Astrocyte (in vitro differentiated cells and primary cell): ENCODE results near the gene ANKRD39. TPM values are rescaled to one million over a fixed set of nuclear protein-coding genes. Genes with fewer than 3 reads are reported as not detected.

ENCODE experiments used
- DNase-seq: peaks from one replicate; pipeline ENCODE4 v3.0.0-alpha.2; 2010; ENCODE audit warnings: low read depth
- FAIRE-seq: peaks from 2 replicates; lab custom pipeline; 2011; peaks lifted over from hg19 to GRCh38; lab: Jason Lieb, UNC
- H2AFZ ChIP-seq: 2 replicates; pipeline ENCODE4 v1.6.0; 2012; ENCODE audit warnings: low read depth, low read length, inconsistent platforms
- H3K27ac ChIP-seq: 2 replicates; pipeline ENCODE4 v1.5.1; 2011; ENCODE audit warnings: low read depth, low read length, inconsistent platforms
- H3K27me3 ChIP-seq: 2 replicates; pipeline ENCODE4 v1.6.0; 2011; ENCODE audit warnings: low read length, inconsistent platforms; ENCODE audit not compliant: insufficient read depth
- H3K36me3 ChIP-seq: 2 replicates; pipeline ENCODE4 v1.5.1; 2011; ENCODE audit warnings: low read length, inconsistent platforms; ENCODE audit not compliant: insufficient read depth
- H3K4me1 ChIP-seq: 2 replicates; pipeline ENCODE4 v1.5.1; 2011; ENCODE audit warnings: low read length, inconsistent platforms; ENCODE audit not compliant: insufficient read depth
- H3K4me2 ChIP-seq: 2 replicates; pipeline ENCODE4 v1.6.0; 2012; ENCODE audit warnings: low read length, inconsistent platforms
- H3K4me3 ChIP-seq: 2 replicates; pipeline ENCODE4 v1.5.1; 2011; ENCODE audit warnings: low read depth, mild to moderate bottlenecking, low read length, inconsistent platforms; ENCODE audit not compliant: insufficient read depth
- H3K79me2 ChIP-seq: 2 replicates; pipeline ENCODE4 v1.6.0; 2012; ENCODE audit warnings: mild to moderate bottlenecking, low read length, inconsistent platforms; ENCODE audit not compliant: insufficient read depth
- H3K9ac ChIP-seq: 2 replicates; pipeline ENCODE4 v1.6.0; 2012; ENCODE audit warnings: mild to moderate bottlenecking, low read length, inconsistent platforms
- H3K9me3 ChIP-seq: 2 replicates; pipeline ENCODE4 v1.5.1; 2012; ENCODE audit warnings: low read depth, mild to moderate bottlenecking, low read length, inconsistent platforms; ENCODE audit not compliant: insufficient read depth
- H4K20me1 ChIP-seq: 2 replicates; pipeline ENCODE4 v1.6.0; 2012; ENCODE audit warnings: low read length, inconsistent platforms; ENCODE audit not compliant: insufficient read depth
- H3K27ac Mint-ChIP-seq: one replicate; pipeline ENCODE4 v1.8.0; 2021; ENCODE audit warnings: mild to moderate bottlenecking, mixed read lengths; ENCODE audit not compliant: unreplicated experiment
- H3K27me3 Mint-ChIP-seq: one replicate; pipeline ENCODE4 v1.8.0; 2021; ENCODE audit warnings: low read depth, mixed read lengths; ENCODE audit not compliant: unreplicated experiment
- H3K36me3 Mint-ChIP-seq: one replicate; pipeline ENCODE4 v1.8.0; 2021; ENCODE audit warnings: low read depth, mixed read lengths; ENCODE audit not compliant: unreplicated experiment
- H3K4me1 Mint-ChIP-seq: one replicate; pipeline ENCODE4 v1.8.0; 2021; ENCODE audit warnings: low read depth, mixed read lengths; ENCODE audit not compliant: unreplicated experiment
- H3K4me3 Mint-ChIP-seq: one replicate; pipeline ENCODE4 v1.8.0; 2021; ENCODE audit warnings: mild to moderate bottlenecking, moderate library complexity, mixed read lengths; ENCODE audit not compliant: unreplicated experiment
- H3K9me3 Mint-ChIP-seq: one replicate; pipeline ENCODE4 v1.8.0; 2021; ENCODE audit warnings: mild to moderate bottlenecking, mixed read lengths; ENCODE audit not compliant: unreplicated experiment
- EZH2 ChIP-seq: IDR thresholded peaks from 2 replicates; pipeline ENCODE4 v1.6.1; 2012; ENCODE audit warnings: mild to moderate bottlenecking, low read length, inconsistent platforms; ENCODE audit not compliant: insufficient read depth
- total RNA-seq: library from RNA; stranded (reverse); gene quantifications from 2 replicates; pipeline ENCODE4 v1.2.1, GENCODE V29; 2021
- TF ChIP-seq, protein P1 (sequence below): IDR thresholded peaks from 2 replicates; pipeline ENCODE4 v1.5.1; 2011; ENCODE audit warnings: low read depth, mild to moderate bottlenecking, inconsistent platforms, low read length, moderate library complexity; ENCODE audit not compliant: insufficient read depth

The ANKRD39 gene
- total RNA-seq, 1 donor from 2014 or later = 13.7 TPM

DNA sequence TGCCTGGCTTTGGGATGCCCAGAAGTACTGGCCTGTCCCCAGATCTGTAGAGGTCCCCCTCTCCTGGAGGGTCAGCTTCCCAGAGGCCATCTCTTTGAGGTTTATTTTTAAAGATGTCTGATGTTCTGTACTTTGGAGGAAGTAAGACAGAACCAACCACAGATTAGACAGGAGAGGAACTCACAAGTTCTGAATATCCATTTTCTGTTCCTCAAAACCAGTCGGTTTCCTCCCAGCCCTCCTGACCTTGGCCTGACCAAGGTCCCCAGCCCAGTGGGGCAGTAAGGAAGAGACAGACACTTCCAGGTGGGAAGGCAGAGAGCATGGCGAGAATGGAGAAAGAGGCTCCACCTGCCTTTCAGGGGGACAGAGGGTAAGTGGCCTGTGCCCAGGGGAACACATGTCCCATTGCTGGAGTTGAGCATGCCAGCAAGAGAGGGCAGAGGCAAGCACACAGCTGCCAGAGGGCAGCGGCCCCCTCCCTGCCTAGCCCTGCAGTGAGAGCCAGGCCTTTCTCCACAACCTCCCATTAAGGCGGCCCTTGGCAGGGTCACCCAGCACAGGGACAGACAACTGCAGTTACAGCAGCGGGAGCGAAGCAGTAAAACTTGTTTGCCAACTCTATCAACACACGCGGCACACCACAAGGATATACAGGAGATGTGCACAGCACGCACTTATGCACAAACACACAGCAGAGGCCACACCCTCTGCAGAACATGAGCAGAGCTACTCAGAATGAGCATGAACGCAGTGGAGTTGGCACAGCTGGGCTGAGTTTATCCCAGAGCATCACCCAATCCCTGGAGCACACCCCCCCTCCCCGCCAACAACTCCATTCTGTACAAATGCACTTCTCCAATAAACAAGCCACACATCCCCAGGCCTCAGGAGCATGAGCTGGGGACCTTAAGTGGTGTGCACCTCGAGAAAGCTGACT lies 30.5 kb upstream of the ANKRD39 start:
- no peak overlapping the region for H3K4me3 Mint-ChIP-seq
- Histone ChIP-seq H3K27me3 (no peaks in the 10 kb centered on the region), H3K36me3 (no peaks in the 10 kb centered on the region), H3K27ac (no peak overlapping the region), H3K79me2 (no peaks in the 10 kb centered on the region), H4K20me1 (no peaks in the 10 kb centered on the region), H3K9me3 (no peaks in the 10 kb centered on the region), H2AFZ (no peak overlapping the region), H3K4me2 (no peak overlapping the region), H3K9ac (no peak overlapping the region), H3K4me3 (no peak overlapping the region), H3K4me1 (peaks cover 7% of the 10 kb centered on the region)
- peaks cover 11% of the 10 kb centered on the region for H3K27me3 Mint-ChIP-seq
- no peak for TF ChIP-seq EZH2
- TF ChIP-seq, protein P1, sequence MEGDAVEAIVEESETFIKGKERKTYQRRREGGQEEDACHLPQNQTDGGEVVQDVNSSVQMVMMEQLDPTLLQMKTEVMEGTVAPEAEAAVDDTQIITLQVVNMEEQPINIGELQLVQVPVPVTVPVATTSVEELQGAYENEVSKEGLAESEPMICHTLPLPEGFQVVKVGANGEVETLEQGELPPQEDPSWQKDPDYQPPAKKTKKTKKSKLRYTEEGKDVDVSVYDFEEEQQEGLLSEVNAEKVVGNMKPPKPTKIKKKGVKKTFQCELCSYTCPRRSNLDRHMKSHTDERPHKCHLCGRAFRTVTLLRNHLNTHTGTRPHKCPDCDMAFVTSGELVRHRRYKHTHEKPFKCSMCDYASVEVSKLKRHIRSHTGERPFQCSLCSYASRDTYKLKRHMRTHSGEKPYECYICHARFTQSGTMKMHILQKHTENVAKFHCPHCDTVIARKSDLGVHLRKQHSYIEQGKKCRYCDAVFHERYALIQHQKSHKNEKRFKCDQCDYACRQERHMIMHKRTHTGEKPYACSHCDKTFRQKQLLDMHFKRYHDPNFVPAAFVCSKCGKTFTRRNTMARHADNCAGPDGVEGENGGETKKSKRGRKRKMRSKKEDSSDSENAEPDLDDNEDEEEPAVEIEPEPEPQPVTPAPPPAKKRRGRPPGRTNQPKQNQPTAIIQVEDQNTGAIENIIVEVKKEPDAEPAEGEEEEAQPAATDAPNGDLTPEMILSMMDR = no peak
- H3K36me3 Mint-ChIP-seq = no peaks in the 10 kb centered on the region
- no peak for FAIRE-seq
- no peak for DNase-seq
- peaks cover 34% of the 10 kb centered on the region for H3K4me1 Mint-ChIP-seq
- no peak overlapping the region for H3K27ac Mint-ChIP-seq
- no peaks in the 10 kb centered on the region for H3K9me3 Mint-ChIP-seq

DNA sequence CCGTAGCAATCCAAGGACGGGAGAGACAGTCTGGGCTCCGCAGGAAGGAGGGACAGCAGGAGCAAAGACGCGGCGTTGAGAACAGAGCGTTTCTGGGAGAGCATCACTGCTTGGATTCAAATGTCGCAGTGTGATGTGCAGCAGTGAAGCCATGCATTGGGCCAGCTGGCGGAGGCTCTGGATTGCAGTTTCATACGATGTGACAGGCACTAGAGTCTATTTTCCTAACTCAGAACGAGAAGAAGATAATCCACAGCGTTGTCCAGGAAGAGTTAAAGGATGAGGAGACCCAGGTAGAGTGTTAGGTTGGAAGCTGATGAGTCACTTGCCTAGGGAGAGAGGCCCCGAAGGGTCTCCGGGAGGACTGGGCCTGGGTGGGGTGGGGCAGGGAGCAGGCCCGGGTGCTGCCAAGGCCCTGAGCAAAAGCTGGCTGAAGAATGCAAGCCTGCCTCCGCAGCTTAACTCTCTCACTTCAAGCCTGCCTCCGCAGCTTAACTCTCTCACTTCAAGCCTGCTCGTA lies 29.7 kb upstream of the ANKRD39 start:
- H2AFZ ChIP-seq = no peak overlapping the region
- H3K4me1 Mint-ChIP-seq = peaks cover 32% of the 10 kb centered on the region
- H3K27ac Mint-ChIP-seq = no peak overlapping the region
- H3K79me2 ChIP-seq = no peaks in the 10 kb centered on the region
- H4K20me1 ChIP-seq = no peaks in the 10 kb centered on the region
- H3K9me3 Mint-ChIP-seq = no peaks in the 10 kb centered on the region
- no peaks in the 10 kb centered on the region for H3K9me3 ChIP-seq
- TF ChIP-seq, protein P1 = no peak
- no peak for DNase-seq
- peaks cover 7% of the 10 kb centered on the region for H3K4me1 ChIP-seq
- no peak for FAIRE-seq
- H3K9ac ChIP-seq = no peak overlapping the region
- H3K4me3 ChIP-seq = no peak overlapping the region
- no peak overlapping the region for H3K4me3 Mint-ChIP-seq
- no peaks in the 10 kb centered on the region for H3K36me3 ChIP-seq
- H3K27ac ChIP-seq = no peak overlapping the region
- no peaks in the 10 kb centered on the region for H3K36me3 Mint-ChIP-seq
- peaks cover 9% of the 10 kb centered on the region for H3K27me3 Mint-ChIP-seq
- no peaks in the 10 kb centered on the region for H3K27me3 ChIP-seq
- no peak overlapping the region for H3K4me2 ChIP-seq
